Esophagus squamous epithelium (tissue), 4 donors: ENCODE measurements around the gene MOV10L1.

Experiments used
- POLR2A ChIP-seq, 4 donors: fragments of 450-650 bp; IDR thresholded peaks; one replicate each; pipeline ENCODE4 v1.6.1; 2017; ENCODE audit warnings: antibody characterized with exemption in 4 of 4, mild to moderate bottlenecking in 4 of 4, moderate library complexity in 3 of 4
- TF ChIP-seq, protein P1 (sequence below), 6 experiments: fragments of 450-650 bp in 4 of 6; fragments of 200-600 bp in 2 of 6; sonication (generic) in 2 of 6; IDR thresholded peaks; one replicate each; pipeline ENCODE4 v1.5.1; 2016 to 2019; ENCODE audit warnings: antibody characterized with exemption in 6 of 6, mild to moderate bottlenecking in 4 of 6, moderate library complexity in 4 of 6

DNA sequence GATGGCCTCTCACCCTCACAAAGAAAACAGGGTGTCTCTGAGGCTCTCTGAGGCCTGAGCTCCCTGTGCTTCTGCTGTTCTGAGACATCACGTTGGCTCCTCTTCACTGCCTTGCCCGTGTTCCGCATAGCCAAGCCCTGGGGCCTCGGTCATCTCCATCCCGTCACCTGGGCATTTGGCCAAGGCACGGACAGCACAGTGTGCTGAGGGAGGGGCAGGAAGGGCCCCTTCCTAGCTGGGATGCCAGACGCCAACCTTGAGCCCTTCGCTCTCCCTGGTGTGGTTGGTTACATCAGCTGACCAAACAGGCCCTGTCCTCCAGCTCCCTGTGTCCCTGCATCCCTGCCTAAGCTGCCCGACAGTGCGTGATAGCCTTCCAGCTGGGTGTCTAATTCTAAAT is 25.9 kb downstream of the MOV10L1 start:
- TF ChIP-seq, protein P1, sequence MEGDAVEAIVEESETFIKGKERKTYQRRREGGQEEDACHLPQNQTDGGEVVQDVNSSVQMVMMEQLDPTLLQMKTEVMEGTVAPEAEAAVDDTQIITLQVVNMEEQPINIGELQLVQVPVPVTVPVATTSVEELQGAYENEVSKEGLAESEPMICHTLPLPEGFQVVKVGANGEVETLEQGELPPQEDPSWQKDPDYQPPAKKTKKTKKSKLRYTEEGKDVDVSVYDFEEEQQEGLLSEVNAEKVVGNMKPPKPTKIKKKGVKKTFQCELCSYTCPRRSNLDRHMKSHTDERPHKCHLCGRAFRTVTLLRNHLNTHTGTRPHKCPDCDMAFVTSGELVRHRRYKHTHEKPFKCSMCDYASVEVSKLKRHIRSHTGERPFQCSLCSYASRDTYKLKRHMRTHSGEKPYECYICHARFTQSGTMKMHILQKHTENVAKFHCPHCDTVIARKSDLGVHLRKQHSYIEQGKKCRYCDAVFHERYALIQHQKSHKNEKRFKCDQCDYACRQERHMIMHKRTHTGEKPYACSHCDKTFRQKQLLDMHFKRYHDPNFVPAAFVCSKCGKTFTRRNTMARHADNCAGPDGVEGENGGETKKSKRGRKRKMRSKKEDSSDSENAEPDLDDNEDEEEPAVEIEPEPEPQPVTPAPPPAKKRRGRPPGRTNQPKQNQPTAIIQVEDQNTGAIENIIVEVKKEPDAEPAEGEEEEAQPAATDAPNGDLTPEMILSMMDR (IDR thresholded peaks at IDR 0.05) = no peak
- TF ChIP-seq POLR2A (IDR thresholded peaks at IDR 0.05) = no peak
